Stimulated activated CD8-positive, alpha-beta memory T cell treated with anti-CD3 and anti-CD28 coated beads, Interleukin-12 subunit alpha, Interleukin-12 subunit beta, amount 100 ng/mL, for 24 hours (primary cell): ENCODE measurements around the gene KCTD17.

Source experiments
- DNase-seq: peaks from one replicate; pipeline ENCODE4 v3.0.0-alpha.2; 2020; ENCODE audit errors: extremely low read depth

Gene KCTD17

DNA sequence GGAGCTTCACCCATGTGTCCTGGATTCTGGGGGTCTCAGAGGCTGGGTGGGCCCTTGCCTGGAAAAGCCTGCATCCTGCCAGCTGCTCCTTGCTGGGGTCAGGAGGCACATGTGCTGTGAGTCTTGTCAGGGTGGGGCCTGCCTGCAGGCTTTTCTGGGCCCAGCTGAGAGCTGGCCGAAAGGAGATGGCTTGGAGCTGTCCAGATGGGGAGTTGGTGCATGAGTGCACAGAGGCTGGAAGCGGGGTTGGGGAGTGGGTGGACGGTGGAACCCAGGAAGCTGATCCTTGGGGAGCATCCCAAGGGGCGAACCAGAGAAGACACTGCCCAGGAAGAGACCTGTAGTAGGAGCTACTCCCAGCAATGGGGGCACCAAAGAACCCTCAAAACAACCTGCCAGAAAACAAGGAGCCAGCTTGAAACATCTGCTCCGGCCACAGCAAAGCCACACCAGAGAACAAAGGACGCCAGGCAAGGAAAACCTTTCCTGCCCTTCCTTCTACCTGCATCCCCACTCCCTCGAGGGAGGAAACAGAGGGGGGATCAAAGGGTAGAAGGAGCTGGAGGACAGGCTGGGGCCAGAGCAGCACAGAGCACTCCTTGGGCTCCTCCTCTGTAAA is 8.2 kb upstream of the KCTD17 start:
- DNase-seq, result no peak

DNA sequence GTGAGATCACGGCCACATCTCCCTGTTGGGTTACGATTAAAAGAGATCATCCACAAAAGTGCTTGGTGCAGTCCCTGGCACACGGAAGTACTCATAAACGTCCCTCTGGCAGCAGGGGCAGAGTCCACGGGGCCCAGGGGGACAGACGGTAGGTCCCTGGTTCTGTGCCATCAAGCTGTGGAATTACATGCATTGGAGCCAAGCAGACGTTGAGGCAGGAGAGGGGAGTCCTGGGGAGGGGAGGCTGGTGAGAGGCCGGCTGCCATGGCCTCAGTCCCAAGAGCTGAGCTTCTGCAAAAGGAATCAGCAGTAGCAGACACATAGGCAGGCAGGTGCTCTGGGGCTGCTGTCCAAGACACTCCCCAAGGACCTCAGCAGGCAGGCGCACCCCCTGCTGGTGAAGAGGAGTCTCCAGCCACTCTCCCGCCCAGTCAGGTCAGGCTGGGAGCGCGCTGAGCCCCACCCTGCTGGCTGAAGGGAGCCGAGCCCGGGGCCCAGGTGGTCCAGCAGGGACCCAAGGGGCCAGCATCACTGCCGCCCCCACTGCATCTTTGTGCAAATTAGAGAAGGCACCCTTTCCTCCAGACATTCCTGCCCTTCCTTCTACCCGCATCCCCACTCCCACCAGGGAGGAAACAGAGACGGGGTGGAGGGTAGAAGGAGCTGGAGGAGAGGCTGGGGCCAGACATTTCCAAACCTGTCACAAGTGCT is 7.6 kb upstream of the KCTD17 start:
- DNase-seq, result no peak

DNA sequence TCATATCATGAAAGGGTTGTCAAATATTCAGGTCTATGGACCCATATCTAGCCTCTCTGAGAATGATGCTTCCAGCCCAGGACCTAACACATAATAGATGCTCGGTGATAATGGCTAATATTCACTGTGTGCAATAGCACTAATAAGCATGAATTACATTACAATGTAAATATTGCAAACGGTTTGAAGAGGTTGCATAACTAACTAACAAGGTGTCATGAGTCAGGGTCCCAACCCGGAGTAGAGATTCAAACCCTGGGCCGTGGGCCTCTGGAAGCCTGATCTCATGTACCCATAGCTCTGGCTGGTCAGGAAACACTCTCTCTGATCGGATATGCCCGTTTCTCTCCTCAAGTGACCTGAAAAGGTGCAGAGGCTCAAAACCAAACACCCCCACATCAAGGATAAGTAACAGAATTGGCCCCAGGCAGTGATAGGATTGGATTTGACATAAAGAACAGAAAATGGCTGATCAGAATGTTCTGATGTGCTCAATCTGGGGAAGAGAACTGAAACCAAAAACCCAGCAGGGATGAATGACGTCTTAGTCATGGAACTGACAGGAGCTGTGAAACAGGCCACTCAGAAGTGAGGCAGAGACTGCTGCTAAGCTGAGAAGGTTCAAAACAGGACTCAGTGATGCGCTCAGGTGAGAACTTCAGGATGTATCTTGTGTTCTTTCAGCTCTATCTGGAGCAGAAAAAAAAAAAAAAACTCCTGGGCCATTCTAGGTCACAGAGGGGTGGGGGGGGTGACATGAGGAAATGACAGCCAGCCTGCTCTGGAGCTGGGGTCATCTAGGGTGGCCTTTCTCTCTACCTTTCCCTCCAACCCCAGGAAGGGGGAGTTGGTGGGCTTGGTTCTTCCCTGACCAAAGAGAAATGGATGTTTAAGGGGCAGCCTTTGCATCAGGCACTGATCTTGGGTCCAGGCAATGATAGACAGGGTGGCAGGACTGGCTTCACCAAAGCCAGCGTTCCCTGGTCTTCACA is 6.6 kb upstream of the KCTD17 start:
- no peak for DNase-seq

DNA sequence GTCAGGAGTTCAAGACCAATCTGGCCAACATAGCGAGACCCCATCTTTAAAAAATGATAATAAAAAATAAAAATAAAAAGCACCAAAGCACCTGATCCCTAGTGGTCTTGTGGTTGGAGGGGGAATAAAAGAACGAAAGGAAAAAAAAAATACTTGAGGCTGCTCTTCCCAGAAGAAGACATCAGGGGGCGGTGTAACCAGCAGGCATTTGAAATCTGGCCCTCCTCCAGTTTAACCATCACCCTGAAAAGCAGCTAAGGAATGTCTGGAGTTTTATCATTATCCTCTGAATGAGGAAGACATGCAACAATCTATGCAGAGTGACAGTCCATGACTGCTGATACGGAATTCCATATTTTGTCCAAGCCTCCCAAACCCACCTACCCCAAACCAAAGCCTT is 5.6 kb upstream of the KCTD17 start:
- DNase-seq, result no peak

DNA sequence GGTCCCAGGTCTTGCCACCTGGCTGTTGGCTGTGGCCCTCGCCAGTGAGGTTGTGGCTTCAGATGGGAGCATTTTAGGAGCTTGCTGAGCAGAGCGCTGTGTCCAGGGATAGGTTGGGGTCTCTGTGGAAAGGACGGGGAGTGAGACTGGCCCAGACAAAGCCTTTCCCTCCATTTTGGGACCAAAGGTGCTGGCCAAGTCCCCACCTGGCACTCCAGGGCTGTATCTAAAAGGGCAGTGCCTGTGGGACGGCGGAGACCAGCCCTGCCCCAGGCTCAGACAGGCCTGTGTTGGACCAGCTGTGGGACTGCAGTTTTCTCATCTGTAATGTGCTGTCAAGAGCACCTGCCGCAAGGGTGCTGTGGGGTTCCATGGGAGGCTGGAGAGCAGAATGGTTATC is 5.0 kb upstream of the KCTD17 start:
- no peak for DNase-seq

DNA sequence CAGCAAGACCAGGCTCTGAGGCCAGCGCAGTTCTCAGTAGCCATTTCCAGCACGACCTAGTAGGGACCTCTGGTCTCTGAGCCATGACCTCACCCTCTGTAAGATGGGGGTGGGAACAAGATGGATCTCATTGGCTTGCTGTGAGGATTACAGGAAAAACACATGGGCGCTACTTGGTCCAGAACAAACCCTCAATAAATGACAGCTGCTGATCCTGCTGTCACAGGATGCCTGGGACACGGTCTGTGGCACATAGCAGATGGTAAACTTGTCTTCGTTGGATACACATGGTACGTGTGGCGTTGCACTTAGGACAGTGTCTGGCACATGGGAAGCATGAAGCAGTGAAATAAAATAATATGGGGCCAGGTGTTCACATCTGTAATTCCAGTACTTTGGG is 4.5 kb upstream of the KCTD17 start:
- DNase-seq, result no peak

DNA sequence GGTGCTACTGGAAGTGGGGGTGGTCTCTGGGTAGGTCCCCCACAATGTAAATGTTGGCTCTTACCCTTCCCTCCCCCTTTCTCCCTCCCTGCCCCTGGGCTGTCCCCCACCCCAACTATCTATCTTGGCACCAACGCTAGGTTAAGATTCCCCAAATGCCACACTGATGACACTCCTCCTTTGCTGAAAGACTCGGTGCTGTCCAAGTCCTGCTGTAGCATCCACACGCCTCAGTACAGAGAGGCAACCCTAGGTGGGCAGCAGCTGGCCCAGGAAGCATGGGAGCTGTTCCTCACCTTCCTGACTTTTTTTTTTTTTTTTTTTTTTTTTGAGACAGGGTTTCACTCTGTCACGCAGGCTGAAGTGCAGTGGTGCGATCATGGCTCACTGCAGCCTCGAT is 3.4 kb upstream of the KCTD17 start:
- no peak for DNase-seq

DNA sequence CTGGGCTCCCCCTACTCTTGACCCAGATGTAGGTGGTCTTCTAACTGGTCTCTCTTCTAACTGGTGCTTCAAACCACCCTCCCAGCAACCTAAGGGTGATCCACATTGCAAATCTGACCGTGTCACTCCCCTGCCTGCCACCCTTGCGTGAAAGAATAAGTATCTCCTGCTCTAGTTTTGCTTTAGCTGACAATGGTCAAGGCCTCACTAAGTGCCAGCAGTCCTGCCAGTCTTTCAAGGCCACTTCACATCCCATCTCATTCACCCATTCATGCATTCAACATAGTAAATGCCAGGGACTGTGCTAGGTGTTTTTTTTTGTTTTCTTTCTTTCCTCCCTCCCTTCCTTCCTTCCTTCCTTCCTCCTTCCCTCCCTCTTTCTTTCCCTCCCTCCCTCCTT is 2.3 kb upstream of the KCTD17 start:
- no peak for DNase-seq

DNA sequence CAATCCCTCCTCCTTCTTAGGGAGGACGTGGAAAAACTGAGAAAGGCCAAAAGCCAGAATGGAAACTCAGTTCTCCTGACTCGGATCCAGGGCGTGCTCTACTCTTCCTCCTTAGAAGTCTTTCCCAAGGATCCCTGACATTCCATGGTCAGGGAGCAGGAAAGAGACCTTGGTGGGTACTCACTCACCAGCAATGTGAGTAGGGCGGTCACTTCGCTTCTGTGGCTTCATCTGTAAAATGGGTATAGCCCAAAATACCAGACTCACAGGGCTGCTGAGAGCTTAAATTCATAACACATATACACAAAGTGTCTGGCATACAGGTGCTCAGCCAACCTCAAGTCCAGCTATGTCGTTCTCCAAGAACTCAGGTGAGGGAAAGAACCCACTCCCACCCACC is 629 bp upstream of the KCTD17 start:
- no peak for DNase-seq

DNA sequence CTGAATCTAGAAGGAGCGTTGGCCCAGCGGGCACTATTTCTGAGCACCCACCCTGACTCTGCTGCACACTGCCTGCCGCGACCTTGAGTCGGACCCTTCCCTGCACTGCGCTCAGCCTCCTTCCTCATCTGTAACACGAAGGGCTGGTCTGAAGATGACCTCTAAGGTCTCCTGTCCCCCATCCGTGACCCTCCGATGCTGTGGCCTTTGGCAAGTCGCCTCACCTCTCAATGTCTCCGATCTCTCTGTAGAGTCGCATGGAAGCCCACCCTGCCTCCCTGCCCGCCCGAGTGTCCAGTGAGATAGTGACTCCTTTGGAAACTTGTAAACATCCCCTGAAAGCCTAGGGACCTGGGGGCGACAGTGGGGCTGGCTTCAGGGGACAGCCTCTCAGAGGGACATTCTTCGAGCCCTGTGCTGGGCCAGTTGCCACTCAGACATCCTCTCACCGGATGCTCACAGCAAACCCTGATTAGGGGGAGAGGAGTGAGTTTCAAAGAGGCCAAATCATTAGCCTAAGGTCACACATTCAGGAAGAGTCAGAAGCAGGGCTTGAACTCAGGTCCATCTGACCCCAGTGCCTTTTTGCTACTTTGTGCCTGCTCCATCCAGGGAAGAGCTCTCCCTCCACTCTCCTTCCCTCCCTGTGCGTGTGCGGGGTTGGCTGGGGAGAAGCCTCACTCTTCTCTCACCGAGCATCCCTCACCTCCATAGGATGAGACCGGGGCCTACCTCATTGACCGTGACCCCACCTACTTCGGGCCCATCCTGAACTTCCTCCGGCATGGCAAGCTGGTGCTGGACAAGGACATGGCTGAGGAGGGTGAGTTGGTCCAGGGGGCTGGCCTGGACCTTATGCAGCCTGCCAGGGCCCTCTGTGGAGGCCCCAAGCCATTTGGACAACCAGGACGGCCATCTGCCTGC is 1.1 kb downstream of the KCTD17 start:
- DNase-seq, result no peak

DNA sequence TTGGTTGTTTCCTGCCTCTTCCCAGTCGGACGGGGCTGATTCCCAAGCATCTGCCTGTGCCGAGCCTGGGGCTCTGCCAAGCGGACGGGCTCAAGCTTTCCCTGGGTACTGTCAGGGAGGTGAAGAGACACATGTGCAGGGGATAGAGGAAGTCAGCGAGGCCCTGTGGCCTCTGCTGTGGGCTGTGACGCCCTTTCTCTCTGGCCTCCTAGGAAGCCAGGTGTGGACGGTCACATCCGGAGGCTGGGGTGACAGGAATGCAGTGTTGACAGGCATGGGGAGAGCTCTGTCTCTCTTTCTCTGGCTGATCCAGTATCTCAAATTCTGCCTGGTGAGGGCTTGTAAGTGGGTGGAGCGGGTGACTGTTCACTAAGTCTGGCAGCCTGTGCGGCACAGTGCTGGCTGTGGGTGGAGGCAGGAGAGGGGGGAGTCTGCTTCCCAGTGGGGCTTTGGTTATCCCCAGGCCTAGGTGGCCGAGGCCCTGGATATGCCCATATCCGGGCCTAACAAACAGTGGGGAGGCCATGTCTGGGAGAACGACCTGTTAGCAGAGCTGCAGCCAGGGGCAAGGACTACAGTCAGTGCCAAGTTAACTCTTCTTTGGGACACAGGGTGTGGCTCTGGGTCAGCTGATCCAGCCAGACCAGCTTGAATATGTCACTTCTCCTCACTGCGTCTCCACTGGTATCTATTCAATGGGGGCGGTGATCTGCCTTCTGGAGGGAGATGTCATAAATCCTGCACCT is 1.9 kb downstream of the KCTD17 start:
- DNase-seq, result no peak

DNA sequence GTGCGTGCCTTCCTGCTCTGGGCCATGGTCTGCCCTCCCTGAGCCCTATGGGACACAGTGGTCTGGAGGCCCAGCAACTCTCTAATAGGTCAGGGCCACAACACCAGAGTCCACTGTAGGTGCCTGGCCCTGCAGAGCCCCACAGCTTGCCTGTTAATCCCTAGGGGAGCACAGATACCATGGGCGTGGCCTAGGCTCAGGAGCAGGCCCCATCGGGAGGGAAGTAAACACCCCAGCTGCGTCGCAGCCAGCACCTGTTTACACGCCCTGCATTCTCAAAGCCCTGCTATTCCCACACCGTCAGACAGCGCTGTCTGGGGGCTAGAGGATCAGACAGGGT is 2.5 kb downstream of the KCTD17 start:
- DNase-seq, result no peak

DNA sequence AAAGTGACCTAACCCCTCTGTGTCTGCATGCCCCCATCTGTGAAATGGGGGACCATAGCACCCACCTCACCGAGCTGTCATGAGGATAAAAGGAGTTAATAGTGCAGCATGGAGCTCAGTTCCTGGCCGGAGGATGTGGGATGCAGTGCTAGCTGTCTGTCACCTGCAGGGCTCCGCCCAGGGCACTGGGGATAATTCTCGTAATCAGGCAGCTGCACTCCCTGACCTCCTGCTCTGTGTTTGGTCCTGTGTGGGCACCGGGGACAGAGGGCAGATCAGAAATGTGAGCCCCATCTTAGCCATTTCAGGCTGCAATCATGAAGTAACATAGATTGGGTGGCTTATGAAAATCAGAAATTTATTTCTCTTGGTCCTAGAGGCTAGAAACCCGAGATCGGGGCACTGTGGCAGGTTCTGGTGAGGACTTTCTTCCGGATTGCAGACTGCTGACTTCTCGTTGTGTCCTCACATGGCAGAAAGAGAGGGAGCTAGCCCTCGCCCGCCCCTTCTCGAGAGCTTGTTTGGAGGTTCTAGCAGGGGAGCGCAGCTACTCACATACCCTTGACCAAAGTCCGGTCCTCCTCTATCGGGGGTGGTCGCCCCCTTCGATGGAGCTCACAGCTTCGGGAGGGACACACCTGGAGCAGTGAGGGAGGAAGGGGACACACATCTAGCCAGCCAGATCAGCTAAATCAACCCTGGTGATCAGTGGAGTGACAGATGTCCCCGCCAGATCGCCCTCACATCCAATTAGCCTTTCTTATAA is 3.2 kb downstream of the KCTD17 start:
- no peak for DNase-seq

DNA sequence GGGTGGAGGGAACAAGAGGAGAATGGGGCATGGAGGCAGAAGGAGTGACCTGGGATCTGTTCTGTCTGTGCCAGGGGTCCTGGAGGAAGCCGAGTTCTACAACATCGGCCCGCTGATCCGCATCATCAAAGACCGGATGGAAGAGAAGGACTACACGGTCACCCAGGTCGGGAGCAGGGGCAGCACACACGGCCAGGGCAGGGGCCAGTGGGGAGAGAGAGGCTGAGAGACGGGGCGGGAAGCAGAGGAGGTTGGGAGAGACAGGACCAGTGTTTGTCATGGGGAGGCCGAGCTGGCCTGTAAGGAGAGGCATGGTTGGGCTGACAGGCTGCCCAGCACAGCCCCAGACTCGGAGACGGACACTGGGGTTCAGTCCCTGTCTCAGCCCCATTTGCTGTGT is 4.7 kb downstream of the KCTD17 start:
- DNase-seq, result no peak

DNA sequence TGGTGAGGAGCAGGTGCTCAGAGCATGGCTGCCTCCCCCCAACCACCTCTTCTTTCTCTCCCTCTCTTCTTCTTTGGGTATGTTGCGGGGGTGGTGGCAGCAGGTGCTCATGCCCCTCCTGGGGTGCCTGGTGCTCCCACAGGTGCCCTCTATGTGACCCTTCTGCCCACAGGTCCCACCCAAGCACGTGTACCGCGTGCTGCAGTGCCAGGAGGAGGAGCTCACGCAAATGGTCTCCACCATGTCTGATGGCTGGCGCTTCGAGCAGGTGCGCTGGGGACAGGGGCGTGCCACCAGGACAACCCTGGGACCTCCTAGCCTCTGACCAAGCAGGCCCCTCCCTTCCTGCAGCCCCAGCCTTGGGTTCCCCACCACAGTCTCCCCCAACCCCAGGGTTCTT is 5.7 kb downstream of the KCTD17 start:
- DNase-seq, result no peak

DNA sequence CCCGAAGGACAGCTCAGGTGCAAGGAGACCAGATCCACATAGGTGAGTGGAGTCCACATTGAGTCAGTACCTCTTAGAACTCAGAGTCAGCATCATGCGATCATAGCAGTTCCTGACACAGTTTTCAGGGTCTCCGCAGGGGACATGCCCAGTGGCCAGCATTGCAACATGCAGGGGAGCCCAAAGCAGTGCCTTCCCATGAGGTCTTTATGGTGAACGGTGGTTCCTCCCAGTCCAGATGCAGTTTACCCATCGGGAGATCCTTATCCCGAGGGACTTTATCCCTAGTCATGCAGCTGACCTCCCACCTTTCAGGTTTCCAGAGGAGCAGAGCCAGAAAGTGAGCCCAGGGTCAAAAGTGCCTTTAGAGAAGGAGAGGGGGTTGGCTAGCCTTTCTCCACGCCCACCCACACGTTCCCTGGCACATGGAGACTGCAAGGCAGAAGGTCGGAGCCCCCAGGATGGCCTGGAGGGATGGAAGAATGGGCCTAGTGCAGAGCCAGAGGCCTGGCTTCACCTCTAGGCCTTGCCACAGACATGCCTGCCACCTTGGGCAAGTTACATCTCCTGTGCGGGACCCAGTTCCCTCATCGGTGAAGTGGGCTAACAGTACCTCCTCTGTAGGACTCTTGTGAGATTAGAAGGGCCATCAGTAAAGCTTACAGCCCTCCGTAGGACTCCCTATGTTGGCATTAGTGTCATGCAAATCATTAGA is 6.4 kb downstream of the KCTD17 start:
- no peak for DNase-seq

DNA sequence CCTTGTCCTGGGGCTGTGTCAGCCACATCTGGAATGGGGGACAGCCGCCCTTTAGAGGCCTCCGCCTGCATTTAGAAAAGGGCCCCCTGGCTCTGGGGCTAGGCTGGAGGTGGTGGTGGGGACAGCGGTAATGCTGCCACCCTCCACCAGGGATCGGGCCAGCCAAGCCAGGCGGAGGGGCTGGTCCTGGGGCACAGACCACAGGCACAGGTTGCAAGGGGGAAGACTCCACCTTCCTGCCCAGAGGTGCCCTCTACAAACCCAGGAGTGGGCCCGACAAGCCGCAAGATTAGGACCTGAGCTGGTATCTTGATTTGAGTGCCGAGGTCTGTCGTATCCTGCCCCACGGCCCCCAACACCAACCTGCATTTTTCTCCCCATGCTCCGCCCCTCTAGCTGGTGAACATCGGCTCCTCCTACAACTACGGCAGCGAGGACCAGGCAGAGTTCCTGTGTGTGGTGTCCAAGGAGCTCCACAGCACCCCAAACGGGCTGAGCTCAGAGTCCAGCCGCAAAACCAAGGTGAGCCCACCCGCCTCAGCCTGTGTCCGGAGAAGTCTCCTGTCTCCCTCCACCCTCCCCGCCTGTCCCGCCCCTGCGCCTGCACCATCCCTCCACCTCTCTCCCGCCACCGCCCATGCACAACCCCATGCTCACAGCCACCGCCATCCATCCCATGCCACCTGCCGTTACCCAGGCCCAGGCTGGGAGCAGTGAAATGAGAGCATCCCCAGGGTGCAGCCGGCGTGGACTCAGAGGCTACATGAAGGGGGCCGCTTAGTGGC is 7.6 kb downstream of the KCTD17 start:
- no peak for DNase-seq

DNA sequence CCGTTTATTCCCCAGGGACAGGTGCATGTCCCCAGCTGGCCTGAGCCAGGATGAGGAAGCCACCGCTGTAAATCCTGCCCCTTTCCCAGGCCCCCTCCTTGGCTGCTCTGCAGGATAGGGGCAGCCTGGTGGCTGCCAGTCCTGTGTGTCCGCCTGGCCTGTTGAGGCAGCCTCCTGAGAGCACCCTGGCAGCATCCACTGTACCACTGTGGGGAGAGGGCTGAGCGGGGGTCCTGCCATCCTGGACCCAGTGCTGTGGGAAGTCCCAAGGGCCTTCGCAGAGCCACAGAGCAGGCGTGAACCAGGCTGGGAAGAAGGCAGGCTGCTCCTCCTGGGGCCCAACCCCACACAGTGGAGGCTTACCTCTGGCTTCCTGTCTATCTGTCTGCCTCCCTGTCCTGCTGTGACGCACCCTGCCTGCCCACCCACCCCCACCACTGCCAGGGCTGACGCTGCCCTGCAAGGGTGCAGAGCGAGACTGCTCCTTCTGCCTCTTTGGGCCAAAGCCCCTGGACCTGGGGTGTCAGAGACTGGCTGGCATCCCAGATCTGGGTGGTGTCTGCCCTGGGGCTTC is 8.4 kb downstream of the KCTD17 start:
- no peak for DNase-seq
